ENCODE data around the gene PER3.

Gene PER3

DNA sequence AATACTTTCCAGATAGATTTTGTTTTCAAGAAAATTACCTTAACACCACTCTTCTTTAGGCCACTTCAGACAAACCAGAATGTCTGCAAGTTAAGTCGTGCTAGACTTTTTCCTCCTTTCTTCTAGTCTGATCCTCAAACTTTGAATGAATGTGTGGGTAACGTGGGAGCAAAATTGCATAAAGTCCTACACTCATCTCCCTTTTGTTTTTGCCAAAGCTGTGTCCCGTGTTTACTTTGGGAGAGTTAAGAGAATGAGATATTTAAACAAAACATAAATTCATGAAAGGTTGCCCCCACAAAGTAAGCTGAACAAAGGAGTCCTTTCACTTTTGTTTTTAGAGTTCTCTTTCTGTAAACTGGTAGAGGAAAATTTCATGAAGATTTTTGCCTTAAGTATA, 29.9 kb upstream of the PER3 start:
- no peak overlapping the region for H3K27ac ChIP-seq (ENCODE audit: poor library complexity, severe bottlenecking)
- H3K4me3 ChIP-seq (ENCODE audit: severe bottlenecking), result no peak overlapping the region
- no peak for ATAC-seq (ENCODE audit: low read depth)

DNA sequence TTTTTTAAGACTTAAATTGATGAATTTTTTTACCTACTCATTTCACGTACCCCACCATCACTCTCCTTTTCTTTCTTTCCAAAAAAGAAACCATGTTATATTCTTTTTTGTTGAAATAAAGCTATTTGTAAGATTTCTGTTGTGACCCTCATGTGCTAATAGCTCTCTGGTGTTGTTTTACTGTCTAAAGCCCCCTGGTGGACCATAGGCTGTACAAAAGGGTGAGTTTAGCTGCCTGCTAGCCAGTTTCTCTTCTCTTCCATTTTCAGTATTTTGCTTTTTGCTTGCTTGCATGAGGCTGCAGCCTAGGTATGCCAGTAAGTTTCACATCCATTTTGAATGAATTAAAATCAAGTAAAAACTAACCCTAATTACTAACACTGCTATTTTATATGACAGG, 28.6 kb upstream of the PER3 start:
- H3K4me1 ChIP-seq (ENCODE audit: insufficient read depth, poor library complexity, severe bottlenecking), result no peaks in the 10 kb centered on the region
- no peak overlapping the region for H3K27ac ChIP-seq (ENCODE audit: poor library complexity, severe bottlenecking)
- TF ChIP-seq, protein P1, sequence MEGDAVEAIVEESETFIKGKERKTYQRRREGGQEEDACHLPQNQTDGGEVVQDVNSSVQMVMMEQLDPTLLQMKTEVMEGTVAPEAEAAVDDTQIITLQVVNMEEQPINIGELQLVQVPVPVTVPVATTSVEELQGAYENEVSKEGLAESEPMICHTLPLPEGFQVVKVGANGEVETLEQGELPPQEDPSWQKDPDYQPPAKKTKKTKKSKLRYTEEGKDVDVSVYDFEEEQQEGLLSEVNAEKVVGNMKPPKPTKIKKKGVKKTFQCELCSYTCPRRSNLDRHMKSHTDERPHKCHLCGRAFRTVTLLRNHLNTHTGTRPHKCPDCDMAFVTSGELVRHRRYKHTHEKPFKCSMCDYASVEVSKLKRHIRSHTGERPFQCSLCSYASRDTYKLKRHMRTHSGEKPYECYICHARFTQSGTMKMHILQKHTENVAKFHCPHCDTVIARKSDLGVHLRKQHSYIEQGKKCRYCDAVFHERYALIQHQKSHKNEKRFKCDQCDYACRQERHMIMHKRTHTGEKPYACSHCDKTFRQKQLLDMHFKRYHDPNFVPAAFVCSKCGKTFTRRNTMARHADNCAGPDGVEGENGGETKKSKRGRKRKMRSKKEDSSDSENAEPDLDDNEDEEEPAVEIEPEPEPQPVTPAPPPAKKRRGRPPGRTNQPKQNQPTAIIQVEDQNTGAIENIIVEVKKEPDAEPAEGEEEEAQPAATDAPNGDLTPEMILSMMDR (IDR thresholded peaks at IDR 0.05; ENCODE audit: poor library complexity, severe bottlenecking), result no peak
- ATAC-seq (ENCODE audit: low read depth) (0 out of 3 replicates have a peak, but pooled peaks have one; percentile 31), DNase-seq (ENCODE audit: low spot score) (no peak)
- no peaks in the 10 kb centered on the region for H3K36me3 ChIP-seq (ENCODE audit: low read depth)
- H3K9me3 ChIP-seq (ENCODE audit: severe bottlenecking), result no peaks in the 10 kb centered on the region
- no peak overlapping the region for H3K4me3 ChIP-seq (ENCODE audit: severe bottlenecking)
- H3K27me3 ChIP-seq (ENCODE audit: insufficient read depth, poor library complexity, severe bottlenecking), result no peaks in the 10 kb centered on the region

More for the DNA sequence above, 29.9 kb upstream of the PER3 start:
- no peaks in the 10 kb centered on the region for H3K27me3 ChIP-seq (ENCODE audit: insufficient read depth, poor library complexity, severe bottlenecking)
- TF ChIP-seq, protein P1 (IDR thresholded peaks at IDR 0.05; ENCODE audit: poor library complexity, severe bottlenecking), result no peak
- no peak for DNase-seq (ENCODE audit: low spot score)
- no peaks in the 10 kb centered on the region for H3K36me3 ChIP-seq (ENCODE audit: low read depth)
- no peaks in the 10 kb centered on the region for H3K9me3 ChIP-seq (ENCODE audit: severe bottlenecking)
- no peaks in the 10 kb centered on the region for H3K4me1 ChIP-seq (ENCODE audit: insufficient read depth, poor library complexity, severe bottlenecking)

DNA sequence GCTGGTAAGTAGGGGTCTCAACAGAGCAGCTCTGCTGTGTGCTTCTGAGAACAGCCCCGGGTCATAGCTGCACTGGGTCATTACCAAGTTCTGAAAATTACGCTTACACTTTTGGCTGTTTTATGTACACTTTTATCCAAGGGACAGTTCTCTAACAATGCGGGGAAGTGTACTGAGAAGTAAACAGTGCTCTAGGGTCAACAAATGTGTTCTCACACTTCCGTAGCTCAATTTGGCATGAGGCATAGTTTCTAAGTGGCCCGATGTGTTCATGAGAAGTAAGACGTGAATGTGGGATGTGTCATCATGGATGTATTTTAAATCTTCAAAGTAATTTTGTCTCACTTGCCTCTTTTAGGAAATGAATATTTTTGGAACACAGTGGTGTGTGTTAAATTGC, 23.8 kb upstream of the PER3 start:
- Histone ChIP-seq H3K4me3 (ENCODE audit: severe bottlenecking) (no peak overlapping the region), H3K27me3 (ENCODE audit: insufficient read depth, poor library complexity, severe bottlenecking) (no peaks in the 10 kb centered on the region), H3K4me1 (ENCODE audit: insufficient read depth, poor library complexity, severe bottlenecking) (no peaks in the 10 kb centered on the region), H3K27ac (ENCODE audit: poor library complexity, severe bottlenecking) (no peak overlapping the region), H3K36me3 (ENCODE audit: low read depth) (no peaks in the 10 kb centered on the region), H3K9me3 (ENCODE audit: severe bottlenecking) (no peaks in the 10 kb centered on the region)
- TF ChIP-seq, protein P1 (IDR thresholded peaks at IDR 0.05; ENCODE audit: poor library complexity, severe bottlenecking), result no peak
- DNase-seq (ENCODE audit: low spot score) (no peak), ATAC-seq (ENCODE audit: low read depth) (no peak)

DNA sequence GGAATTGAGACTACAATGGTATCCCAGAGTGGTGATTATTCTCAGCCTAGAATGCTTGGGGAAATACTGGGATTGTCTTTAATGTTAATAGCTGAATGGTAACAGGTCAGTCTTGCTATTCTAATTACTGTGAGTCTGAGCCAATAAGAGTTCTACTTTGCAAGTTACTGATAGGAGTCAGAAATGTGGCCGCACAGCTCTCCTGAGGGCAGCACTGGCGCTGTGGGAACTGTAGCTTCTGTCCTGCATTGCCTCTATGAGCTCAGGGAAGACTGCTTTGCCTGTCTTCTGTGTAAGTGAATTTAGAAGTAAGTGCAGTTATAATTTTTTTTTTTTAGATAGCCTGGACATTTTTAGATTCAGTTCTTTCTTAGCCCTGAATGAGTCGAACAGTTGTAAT, 23.0 kb upstream of the PER3 start:
- no peak overlapping the region for H3K4me3 ChIP-seq (ENCODE audit: severe bottlenecking)
- H3K9me3 ChIP-seq (ENCODE audit: severe bottlenecking), result no peaks in the 10 kb centered on the region
- no peaks in the 10 kb centered on the region for H3K36me3 ChIP-seq (ENCODE audit: low read depth)
- H3K4me1 ChIP-seq (ENCODE audit: insufficient read depth, poor library complexity, severe bottlenecking), result no peaks in the 10 kb centered on the region
- ATAC-seq (ENCODE audit: low read depth) (no peak), DNase-seq (ENCODE audit: low spot score) (no peak)
- no peaks in the 10 kb centered on the region for H3K27me3 ChIP-seq (ENCODE audit: insufficient read depth, poor library complexity, severe bottlenecking)
- no peak overlapping the region for H3K27ac ChIP-seq (ENCODE audit: poor library complexity, severe bottlenecking)
- TF ChIP-seq, protein P1 (IDR thresholded peaks at IDR 0.05; ENCODE audit: poor library complexity, severe bottlenecking), result no peak

- Histone ChIP-seq H3K9me3 (ENCODE audit: severe bottlenecking) (no peaks in the 10 kb centered on the region), H3K27me3 (ENCODE audit: insufficient read depth, poor library complexity, severe bottlenecking) (no peaks in the 10 kb centered on the region), H3K4me1 (ENCODE audit: insufficient read depth, poor library complexity, severe bottlenecking) (no peaks in the 10 kb centered on the region), H3K27ac (ENCODE audit: poor library complexity, severe bottlenecking) (no peak overlapping the region), H3K36me3 (ENCODE audit: low read depth) (no peaks in the 10 kb centered on the region), H3K4me3 (ENCODE audit: severe bottlenecking) (no peak overlapping the region)
- TF ChIP-seq, protein P1 (IDR thresholded peaks at IDR 0.05; ENCODE audit: poor library complexity, severe bottlenecking), result no peak
- DNase-seq (ENCODE audit: low spot score) (no peak), ATAC-seq (ENCODE audit: low read depth) (no peak)
Observed at GRCh38 chr1:7767176-7767575, 16.9 kb upstream of the PER3 start.
